ENCODE measurements around the gene SLC6A11.

The SLC6A11 gene

GRCh38 chr3:10841100-10841499 is 25.1 kb downstream of the SLC6A11 start:
- DNase-seq (ENCODE audit: low read depth), result no peak

GRCh38 chr3:10843378-10843777 is 27.4 kb downstream of the SLC6A11 start:
- DNase-seq (ENCODE audit: low read depth), result no peak

GRCh38 chr3:10845001-10845761 is 29.2 kb downstream of the SLC6A11 start:
- DNase-seq (ENCODE audit: low read depth), result no peak

DNA sequence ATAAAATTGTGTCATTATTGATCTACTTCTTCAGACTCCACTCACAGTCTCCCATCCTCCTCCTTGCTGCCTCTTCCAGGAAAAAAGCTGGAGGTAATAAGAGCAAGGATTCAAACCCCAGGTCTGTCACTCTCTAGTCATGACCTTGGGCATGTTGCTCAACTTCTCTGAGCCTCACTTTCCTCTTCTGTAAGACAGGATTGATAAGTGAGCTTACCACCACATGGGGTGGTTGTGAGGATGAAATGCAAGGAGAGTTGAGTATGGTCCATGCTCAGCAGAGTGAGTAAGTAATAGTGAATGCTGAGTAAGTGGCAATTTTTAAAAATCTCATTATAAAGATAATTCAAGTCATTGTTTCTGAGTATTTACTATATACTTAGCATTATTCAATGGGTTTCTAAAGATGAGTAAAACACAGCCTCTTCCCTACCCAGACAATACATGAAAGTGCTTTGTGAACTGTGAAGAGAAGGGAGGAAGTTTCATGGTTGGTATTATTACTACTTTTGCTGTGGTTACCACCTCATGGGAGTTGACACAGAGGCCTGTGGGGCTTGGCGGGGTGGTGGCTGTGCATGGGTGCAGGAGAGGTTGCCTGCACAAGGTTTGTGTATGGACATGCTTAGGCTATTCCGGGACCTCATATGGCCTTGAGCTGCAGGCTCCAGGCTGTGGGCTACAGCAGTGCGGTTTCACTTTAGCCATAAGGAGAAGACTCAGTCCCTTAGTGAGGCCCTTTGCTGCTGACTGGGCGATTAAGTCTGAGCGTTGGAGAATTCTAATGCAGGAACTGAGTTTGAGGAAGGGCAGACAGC is 30.0 kb downstream of the SLC6A11 start:
- no peak for DNase-seq (ENCODE audit: low read depth)

DNA sequence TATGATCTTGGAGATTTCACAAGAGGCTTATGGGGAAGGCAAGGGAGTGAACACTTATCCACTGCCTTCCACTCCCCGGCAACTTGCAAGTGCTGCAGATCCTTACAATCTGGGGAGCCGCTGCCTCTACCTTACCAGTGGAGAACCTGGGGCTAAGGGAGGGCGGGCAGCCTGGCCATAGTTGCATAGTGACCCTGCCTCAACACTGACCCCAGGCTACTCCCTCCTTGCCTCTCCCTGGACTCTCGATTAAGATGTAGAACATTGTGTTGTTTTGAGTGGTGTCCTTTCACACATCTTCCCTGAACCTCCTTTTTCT is 30.6 kb downstream of the SLC6A11 start:
- DNase-seq (ENCODE audit: low read depth), result no peak

DNA sequence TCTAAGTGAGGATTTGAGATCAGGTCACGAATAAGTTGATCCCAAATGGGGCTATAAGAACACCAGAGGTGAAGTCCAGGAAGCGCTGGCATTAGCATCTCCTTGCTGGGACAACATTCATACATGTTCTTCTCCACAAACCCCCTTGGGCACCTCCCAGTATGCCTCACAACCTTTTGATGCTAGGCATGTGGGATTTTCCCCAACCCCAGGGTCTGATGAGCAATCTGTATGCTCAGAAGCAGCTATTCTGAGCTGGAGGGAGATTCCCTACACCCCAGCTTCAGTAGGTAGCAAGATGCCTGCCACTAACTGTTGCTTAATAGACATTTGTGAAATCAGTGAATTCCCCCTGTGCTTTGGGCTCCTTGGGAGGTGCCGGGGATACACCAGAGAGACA is 32.2 kb downstream of the SLC6A11 start:
- peak; percentile 2 for DNase-seq (ENCODE audit: low read depth)

DNA sequence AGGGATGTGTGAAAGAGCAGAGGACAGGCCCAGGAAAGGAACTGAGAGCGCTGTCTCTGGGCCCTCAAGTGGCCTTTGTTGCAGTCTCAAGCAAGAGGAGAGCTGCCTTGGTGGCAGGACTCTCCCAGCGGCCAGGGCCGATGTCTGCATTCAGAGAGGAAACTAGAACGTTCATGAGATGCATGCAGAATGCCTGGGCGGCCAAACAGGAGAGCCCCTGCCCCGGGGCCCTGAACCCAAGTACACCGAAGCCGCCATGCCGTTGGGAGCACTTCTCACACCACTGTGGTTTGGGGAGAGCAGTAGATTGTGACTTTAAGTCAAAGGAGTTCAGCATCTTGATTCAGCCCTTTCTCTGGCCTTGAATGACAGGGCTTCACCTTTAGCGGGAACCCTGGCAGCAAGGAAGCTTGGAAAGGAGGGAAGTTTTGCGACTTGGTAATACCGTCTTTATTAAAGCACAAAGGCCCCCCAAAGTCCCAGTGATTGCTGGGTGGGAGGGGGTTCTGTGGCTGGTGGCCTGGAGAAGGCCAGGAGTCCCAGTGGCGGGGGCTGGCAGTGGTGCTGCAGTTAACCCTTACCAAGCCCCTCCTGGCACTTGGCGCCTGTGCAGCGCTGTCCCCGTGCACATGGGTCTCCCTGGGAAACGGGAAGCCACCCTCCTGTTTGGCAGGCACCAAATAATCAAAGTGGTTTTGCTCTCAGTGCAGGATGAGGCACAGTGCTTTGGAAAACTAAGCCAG is 36.2 kb downstream of the SLC6A11 start:
- no peak for DNase-seq (ENCODE audit: low read depth)

GRCh38 chr3:10855083-10855870 is 39.2 kb downstream of the SLC6A11 start:
- DNase-seq (ENCODE audit: low read depth), result peak; percentile 1

- peak; percentile 5 for DNase-seq (ENCODE audit: low read depth)
Measured at GRCh38 chr3:10855871-10856662, 40.0 kb downstream of the SLC6A11 start.

- no peak for DNase-seq (ENCODE audit: low read depth)
Measured at GRCh38 chr3:10857235-10857634, 41.2 kb downstream of the SLC6A11 start.

DNA sequence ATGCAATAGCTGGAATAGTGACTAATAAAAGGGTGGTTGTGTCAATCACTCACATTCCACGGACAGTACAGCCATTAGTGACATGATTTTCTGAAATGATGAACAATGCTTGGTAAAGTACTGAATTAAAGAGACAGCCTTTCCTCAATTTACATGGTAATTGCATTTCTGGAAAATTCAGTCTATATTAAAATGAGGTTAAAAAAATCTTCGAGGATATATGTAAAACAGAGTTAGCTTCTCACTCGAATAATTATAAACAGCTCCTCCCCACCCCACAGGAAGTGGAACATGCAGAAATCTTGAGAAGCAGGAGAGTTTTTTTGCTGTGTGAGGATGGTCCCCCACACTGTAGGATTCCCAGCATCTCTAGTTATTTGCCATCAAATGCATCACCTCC is 42.1 kb downstream of the SLC6A11 start:
- DNase-seq (ENCODE audit: low read depth), result no peak

DNA sequence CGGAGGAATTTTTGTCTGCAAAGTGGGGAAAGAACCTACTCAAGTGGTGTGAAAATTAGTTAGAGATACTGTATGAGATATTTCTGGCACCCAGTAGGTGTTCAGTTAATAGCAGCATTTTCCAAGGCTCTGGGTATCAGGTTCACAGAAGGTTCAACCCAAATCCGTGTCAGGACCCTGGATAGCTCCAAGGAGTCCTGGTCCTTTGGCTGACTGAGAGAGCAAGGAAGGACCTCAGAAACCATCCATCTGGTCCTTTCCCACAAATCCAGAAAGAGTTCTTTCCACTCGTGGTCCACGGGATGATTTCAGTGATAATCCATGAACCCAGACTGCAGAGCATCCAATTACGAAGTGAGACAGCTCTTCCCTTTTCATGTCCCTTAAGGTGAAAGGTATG is 51.4 kb downstream of the SLC6A11 start:
- DNase-seq (ENCODE audit: low read depth), result peak; percentile 5

GRCh38 chr3:10869460-10869859 is 53.4 kb downstream of the SLC6A11 start:
- DNase-seq (ENCODE audit: low read depth), result no peak

GRCh38 chr3:10870296-10870695 is 54.3 kb downstream of the SLC6A11 start:
- DNase-seq (ENCODE audit: low read depth), result no peak

- DNase-seq (ENCODE audit: low read depth), result no peak
Measured at GRCh38 chr3:10873415-10873814, 57.4 kb downstream of the SLC6A11 start.

DNA sequence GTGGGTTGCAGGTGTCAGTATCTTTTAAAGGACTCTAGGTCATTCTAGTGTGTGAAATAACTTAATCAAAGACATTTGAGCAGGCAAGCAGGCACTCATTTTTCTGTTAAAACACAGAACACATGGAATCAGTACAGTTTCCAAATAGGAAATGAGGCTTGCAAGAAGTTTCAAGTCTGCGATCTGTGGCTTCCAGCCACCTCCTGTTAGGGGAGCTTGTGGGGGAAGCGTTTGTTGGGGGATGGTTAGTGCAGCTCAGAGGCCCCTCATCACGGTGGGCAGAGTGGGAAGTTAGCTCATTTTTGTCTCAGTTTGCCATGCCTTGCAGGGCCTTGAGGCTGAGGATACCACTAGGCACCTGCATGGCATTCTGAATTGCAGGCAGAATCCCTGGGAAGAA is 59.9 kb downstream of the SLC6A11 start:
- no peak for DNase-seq (ENCODE audit: low read depth)

- DNase-seq (ENCODE audit: low read depth), result no peak
Measured at GRCh38 chr3:10876661-10877060, 60.6 kb downstream of the SLC6A11 start.

DNA sequence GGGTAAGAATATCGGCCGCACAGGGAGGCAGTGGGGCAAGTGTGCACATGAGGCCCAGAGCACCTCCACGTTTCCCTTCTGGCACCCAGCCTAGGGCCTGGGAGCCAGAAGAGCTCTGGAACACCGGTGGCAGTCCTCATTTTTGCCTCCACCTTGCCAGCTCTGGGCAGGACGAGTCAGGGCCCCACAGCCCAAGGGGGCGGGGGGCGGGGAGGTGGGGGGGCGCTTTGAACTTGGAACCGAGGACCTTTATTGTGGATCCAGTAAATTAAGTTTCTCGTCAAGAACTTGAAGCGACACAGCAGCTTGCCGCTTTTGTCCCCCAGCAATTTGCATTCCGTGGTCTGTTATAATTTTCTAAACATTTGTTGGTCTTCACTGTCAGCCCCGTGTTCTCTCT is 66.8 kb downstream of the SLC6A11 start:
- DNase-seq (ENCODE audit: low read depth), result no peak

- peak; percentile 9 for DNase-seq (ENCODE audit: low read depth)
Measured at GRCh38 chr3:10883478-10884234, 67.6 kb downstream of the SLC6A11 start.

DNA sequence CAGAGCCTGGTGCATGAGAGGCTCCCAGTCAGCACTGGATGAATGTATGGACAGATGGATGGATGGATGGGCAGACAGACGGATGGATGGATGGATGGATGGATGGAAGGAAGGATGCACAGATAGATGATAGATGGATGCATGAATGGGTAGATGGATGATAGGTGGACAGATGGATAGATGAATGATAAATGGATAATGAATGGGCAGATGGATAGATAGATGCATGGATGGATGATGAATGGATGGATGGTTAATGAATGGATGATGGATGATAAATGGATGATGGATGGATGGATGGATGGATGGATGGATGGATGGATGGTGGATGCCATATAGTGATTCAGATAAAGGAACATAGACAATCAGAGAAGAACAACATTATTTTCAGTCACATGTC is 71.0 kb downstream of the SLC6A11 start:
- DNase-seq (ENCODE audit: low read depth), result no peak

Measured in iris pigment epithelial cell (primary cell).